Measurements from ENCODE around the gene RACK1.

RACK1 gene

DNA sequence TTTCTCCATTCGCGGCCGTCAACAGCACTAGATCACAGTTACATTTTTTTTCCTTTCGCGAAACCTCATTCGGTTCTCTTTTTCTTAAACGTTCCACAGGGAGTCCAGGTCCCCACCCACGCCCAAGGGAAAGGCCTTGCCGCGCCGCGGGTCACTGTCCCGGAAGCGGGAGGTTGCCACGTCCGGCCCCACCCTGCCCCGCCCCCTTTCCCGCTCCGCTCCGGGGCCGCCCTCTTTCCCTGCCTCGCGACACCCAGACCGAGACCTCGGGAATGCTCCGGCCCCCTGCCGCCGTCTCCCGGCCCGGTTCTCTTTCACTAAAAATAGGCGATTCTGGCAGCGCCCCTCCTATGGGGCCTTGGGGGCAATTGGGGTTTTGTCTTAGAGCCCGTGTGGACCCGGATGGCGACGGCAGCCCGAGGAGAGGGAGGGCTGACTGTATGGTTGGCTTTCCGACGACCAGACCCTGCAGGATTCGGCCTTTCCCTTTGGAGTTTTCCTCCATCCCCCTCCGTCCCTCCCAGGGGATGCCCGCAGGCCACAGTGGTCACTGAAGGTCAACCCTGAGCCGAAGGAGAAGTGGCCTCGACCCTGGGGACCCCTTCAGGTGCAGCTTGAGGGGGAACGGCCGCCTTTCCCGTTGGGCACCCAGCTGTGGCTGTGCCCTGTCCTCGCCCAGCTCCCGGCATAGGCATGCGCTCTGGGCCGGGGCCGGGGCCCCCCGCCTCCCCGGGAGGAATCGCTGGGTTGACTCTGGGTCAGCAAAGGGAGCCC lies 2.8 kb upstream of the RACK1 start:
- Histone ChIP-seq H2AFZ (ENCODE audit: low read depth, low read length) (peak overlapping the region; percentile 55), H3K27me3 (ENCODE audit: insufficient read depth, low read length) (no peaks in the 10 kb centered on the region), H3K9me3 (ENCODE audit: low read length) (no peaks in the 10 kb centered on the region), H3K36me3 (ENCODE audit: insufficient read depth, low read length) (peaks cover 23% of the 10 kb centered on the region), H3K4me3 (ENCODE audit: low read length) (peak overlapping the region; percentile 86), H3K4me1 (ENCODE audit: insufficient read depth, low read length) (peaks cover 37% of the 10 kb centered on the region)

DNA sequence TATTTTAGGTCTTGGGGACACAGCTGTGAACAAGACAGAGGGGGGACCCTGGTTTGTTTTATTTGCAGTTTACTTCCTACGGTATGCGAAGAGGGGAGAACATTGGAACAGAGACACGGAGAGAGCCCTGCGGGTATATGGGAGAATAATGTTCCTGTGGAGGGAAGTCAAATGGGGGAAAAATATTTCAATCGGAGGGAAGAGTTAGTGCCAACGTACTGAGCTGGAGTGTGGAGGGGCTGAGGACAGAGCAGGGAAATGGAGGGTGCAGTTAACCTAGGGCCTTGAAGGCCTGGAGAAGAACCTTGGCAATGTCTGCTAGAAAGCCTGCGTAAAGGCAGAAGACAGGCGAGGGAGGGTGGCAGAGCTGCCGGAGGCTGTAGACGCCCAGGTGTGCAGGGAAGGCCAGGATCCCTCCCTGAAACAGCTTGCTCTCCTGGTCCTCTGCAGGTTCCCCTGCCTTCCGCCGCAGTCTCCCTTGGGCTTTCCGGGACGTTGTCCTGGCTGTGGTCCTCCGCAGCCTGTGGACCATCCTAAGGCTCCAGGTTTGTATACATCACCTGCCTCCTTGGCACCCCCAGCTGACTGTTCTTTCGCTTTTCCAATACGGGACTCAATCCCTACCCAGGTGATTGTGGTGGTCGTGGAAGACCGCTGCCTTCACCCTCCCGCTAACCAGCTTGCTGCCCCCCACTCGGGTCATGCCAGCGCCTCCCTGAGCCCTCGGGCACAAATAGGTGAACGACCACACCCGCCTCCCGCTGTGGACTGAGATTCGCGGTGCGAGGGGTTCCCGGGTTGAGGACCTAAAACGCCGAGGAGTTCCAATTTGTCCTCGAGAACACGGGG lies 1.9 kb upstream of the RACK1 start:
- Histone ChIP-seq H3K9me3 (ENCODE audit: low read length) (no peaks in the 10 kb centered on the region), H2AFZ (ENCODE audit: low read depth, low read length) (no peak overlapping the region), H3K4me3 (ENCODE audit: low read length) (peak overlapping the region; percentile 86), H3K4me1 (ENCODE audit: insufficient read depth, low read length) (peaks cover 38% of the 10 kb centered on the region), H3K36me3 (ENCODE audit: insufficient read depth, low read length) (peaks cover 22% of the 10 kb centered on the region), H3K27me3 (ENCODE audit: insufficient read depth, low read length) (no peaks in the 10 kb centered on the region)

DNA sequence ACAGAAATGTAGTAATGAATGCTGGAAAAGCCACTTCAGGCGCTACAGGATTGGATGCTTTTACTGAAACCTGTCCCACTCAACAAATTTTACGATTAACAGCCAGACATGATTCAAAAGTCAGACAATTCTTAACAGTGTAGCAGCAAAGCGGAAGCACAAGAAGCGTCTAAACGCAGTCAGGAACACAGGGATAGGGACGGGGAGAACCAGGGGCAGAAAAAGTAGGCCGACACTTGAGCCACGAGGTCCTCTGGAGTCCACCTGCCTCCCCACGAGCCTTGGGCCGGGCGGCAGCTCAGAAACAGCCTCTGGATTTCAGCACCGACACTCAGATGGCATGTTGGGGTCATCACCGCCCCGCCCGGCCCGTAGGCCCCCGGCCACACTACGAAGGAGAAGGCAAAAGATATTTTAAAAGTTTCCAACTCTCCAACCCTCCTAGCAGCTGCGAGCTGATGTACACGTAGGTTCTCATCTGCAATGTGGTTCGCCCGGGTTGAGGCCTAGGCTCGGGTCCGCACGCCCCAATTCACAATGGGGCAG lies 615 bp downstream of the RACK1 start:
- Histone ChIP-seq H3K27me3 (ENCODE audit: insufficient read depth, low read length) (no peaks in the 10 kb centered on the region), H3K9me3 (ENCODE audit: low read length) (no peaks in the 10 kb centered on the region), H3K4me3 (ENCODE audit: low read length) (peak overlapping the region; percentile 86), H3K4me1 (ENCODE audit: insufficient read depth, low read length) (peaks cover 34% of the 10 kb centered on the region), H3K36me3 (ENCODE audit: insufficient read depth, low read length) (peaks cover 31% of the 10 kb centered on the region), H2AFZ (ENCODE audit: low read depth, low read length) (no peak overlapping the region)

DNA sequence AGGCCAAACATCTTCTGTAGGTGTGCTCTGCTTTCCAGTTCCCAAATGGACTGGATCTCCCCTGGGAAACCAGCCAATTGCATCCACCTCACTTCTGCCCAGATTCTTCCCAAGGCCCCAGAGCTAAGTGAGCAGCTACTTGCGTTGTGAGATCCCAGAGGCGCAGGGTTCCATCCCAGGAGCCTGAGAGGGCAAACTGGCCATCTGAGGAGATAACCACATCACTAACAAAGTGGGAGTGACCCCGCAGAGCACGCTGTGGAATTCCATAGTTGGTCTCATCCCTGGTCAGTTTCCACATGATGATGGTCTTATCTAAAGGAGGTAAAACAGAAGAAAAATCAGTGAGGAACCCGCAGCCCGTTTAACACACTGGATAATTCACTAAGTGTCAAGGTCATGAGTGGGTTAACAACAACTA lies 1.7 kb downstream of the RACK1 start:
- Histone ChIP-seq H3K36me3 (ENCODE audit: insufficient read depth, low read length) (peaks cover 39% of the 10 kb centered on the region), H3K27me3 (ENCODE audit: insufficient read depth, low read length) (no peaks in the 10 kb centered on the region), H3K4me3 (ENCODE audit: low read length) (peak overlapping the region; percentile 86), H3K9me3 (ENCODE audit: low read length) (no peaks in the 10 kb centered on the region), H2AFZ (ENCODE audit: low read depth, low read length) (no peak overlapping the region), H3K4me1 (ENCODE audit: insufficient read depth, low read length) (peaks cover 26% of the 10 kb centered on the region)

DNA sequence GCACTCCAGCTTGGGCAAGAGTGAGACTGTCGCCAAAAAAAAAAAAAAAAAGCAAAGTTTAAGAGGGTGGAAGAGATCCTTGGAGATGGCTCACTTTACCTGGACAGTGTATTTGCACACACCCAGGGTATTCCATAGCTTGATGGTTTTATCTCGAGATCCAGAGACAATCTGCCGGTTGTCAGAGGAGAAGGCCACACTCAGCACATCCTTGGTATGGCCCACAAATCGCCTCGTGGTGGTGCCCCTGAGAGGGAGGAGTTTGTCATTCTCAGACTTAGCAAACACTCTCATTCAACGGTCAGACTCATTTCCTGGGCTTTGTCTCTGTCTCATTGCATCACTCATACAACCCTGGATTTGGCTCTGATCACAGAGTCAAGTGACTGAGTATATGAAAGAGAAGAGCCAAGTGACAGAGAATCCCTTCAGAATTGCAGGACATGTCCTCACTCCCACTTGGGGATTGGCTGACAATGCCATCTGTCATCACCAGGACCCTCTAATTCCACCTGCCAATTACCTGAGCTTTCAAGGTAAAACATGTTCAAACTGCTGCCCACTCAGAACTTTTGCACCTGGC lies 2.2 kb downstream of the RACK1 start:
- peak overlapping the region; percentile 86 for H3K4me3 ChIP-seq (ENCODE audit: low read length)
- H2AFZ ChIP-seq (ENCODE audit: low read depth, low read length): no peak overlapping the region
- H3K27me3 ChIP-seq (ENCODE audit: insufficient read depth, low read length): no peaks in the 10 kb centered on the region
- peaks cover 45% of the 10 kb centered on the region for H3K36me3 ChIP-seq (ENCODE audit: insufficient read depth, low read length)
- H3K9me3 ChIP-seq (ENCODE audit: low read length): no peaks in the 10 kb centered on the region
- peaks cover 23% of the 10 kb centered on the region for H3K4me1 ChIP-seq (ENCODE audit: insufficient read depth, low read length)

DNA sequence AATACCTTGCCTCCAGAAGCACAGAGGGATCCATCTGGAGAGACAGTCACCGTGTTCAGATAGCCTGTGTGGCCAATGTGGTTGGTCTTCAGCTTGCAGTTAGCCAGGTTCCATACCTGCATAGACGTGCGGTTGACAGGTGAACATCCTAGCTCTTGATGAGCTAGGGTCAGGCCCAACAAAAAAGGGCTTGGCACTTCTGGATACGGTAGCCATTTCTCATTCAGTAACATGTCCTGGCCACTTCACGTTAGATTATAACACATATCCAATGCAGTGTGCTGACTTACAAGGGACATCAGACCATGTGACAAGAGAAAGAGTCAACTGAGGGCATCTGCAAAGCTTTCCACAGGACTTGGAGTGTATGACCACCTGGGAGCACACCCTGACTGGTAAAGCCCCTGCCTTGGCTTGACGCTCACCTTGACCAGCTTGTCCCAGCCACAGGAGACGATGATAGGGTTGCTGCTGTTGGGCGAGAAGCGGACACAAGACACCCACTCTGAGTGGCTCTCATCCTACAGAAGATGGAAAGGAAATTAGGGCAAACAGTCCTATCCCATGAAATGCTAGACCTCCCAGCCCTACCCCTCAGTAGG lies 4.5 kb downstream of the RACK1 start:
- Histone ChIP-seq H2AFZ (ENCODE audit: low read depth, low read length) (no peak overlapping the region), H3K4me1 (ENCODE audit: insufficient read depth, low read length) (peaks cover 15% of the 10 kb centered on the region), H3K36me3 (ENCODE audit: insufficient read depth, low read length) (peaks cover 66% of the 10 kb centered on the region), H3K27me3 (ENCODE audit: insufficient read depth, low read length) (no peaks in the 10 kb centered on the region), H3K9me3 (ENCODE audit: low read length) (no peaks in the 10 kb centered on the region), H3K4me3 (ENCODE audit: low read length) (no peak overlapping the region)

DNA sequence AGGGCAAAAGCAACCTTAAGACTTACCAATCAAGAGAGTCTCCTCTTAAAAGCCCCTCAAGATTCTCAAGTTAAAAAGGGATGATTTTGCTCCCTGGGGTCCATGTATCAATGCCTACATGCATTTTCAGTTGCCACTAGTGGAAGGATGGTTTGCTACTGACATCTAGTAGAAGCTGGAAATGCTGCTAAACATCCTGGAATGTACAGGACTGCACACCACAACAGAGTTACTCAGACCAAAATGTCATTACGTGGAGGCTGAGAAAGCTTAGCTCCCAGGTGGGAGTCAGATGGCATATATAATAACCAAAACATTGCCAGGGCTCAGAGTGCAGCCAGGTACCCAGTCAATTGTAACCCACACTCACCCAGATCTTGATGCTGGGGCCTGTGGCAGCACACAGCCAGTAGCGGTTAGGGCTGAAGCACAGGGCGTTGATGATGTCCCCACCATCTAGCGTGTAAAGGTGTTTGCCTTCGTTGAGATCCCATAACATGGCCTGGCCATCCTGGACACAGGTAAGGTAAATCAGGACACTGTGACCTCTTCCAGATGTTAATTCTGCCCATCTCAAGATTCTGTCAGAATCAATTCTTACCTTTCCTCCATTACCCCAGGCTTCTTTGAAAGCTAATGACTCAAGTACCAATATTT lies 5.8 kb downstream of the RACK1 start:
- H3K4me3 ChIP-seq (ENCODE audit: low read length): no peak overlapping the region
- no peaks in the 10 kb centered on the region for H3K9me3 ChIP-seq (ENCODE audit: low read length)
- H3K27me3 ChIP-seq (ENCODE audit: insufficient read depth, low read length): no peaks in the 10 kb centered on the region
- peaks cover 77% of the 10 kb centered on the region for H3K36me3 ChIP-seq (ENCODE audit: insufficient read depth, low read length)
- H3K4me1 ChIP-seq (ENCODE audit: insufficient read depth, low read length): peaks cover 15% of the 10 kb centered on the region
- H2AFZ ChIP-seq (ENCODE audit: low read depth, low read length): no peak overlapping the region

DNA sequence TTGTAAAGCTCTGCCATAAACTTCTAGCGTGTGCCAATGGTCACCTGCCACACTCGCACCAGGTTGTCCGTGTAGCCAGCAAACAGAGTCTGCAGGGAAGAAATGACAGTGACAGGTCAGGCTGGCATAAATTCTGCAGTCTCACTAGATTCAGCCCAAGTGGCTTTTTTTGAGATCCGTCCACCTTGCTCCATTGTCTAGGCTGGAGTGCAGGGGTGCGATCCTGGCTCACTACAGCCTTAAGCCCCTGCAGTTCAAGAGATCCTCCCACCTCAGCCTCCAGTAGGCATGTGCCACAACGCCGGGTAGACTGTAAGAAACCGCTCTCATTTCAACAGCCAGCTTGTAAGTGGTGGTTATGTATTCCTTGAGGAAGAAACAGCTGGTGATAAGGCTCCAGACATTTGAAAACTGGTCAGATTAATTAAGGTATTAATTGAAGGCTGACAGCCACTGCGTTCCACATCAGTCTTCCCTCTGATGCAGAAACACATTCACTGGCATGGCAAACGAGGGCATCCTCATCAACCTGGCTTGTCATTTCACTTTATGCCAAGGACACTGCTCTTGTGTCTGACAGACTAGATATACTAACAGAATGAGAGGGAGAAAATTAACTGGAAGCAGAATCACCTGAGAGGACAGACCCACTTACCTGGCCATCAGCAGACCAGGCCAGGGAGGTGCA lies 6.6 kb downstream of the RACK1 start:
- H3K27me3 ChIP-seq (ENCODE audit: insufficient read depth, low read length): no peaks in the 10 kb centered on the region
- H3K4me1 ChIP-seq (ENCODE audit: insufficient read depth, low read length): peaks cover 7% of the 10 kb centered on the region
- no peak overlapping the region for H3K4me3 ChIP-seq (ENCODE audit: low read length)
- peaks cover 80% of the 10 kb centered on the region for H3K36me3 ChIP-seq (ENCODE audit: insufficient read depth, low read length)
- no peak overlapping the region for H2AFZ ChIP-seq (ENCODE audit: low read depth, low read length)
- no peaks in the 10 kb centered on the region for H3K9me3 ChIP-seq (ENCODE audit: low read length)

DNA sequence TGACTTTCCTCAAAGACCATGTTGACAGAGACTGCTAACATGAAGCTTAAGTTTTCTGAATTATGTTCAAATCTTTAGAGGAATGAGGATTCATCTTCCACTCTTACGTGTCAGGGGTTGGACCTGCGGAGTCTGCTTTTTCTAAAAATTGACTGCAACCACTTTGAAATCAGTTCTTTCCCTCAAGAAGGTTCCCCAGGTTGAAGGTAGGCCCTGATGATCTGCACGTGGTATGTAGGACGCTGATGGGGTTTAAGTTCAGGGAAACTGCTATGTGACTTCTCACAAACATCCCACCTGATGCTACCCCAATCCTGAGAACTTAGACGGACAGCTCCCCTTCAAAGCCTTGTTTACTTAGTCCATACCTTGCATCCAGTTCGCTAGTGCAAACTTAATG lies 7.2 kb downstream of the RACK1 start:
- Histone ChIP-seq H3K4me3 (ENCODE audit: low read length) (no peak overlapping the region), H3K27me3 (ENCODE audit: insufficient read depth, low read length) (no peaks in the 10 kb centered on the region), H3K4me1 (ENCODE audit: insufficient read depth, low read length) (peaks cover under 1% of the 10 kb centered on the region), H3K9me3 (ENCODE audit: low read length) (no peaks in the 10 kb centered on the region), H3K36me3 (ENCODE audit: insufficient read depth, low read length) (peaks cover 77% of the 10 kb centered on the region), H2AFZ (ENCODE audit: low read depth, low read length) (no peak overlapping the region)

DNA sequence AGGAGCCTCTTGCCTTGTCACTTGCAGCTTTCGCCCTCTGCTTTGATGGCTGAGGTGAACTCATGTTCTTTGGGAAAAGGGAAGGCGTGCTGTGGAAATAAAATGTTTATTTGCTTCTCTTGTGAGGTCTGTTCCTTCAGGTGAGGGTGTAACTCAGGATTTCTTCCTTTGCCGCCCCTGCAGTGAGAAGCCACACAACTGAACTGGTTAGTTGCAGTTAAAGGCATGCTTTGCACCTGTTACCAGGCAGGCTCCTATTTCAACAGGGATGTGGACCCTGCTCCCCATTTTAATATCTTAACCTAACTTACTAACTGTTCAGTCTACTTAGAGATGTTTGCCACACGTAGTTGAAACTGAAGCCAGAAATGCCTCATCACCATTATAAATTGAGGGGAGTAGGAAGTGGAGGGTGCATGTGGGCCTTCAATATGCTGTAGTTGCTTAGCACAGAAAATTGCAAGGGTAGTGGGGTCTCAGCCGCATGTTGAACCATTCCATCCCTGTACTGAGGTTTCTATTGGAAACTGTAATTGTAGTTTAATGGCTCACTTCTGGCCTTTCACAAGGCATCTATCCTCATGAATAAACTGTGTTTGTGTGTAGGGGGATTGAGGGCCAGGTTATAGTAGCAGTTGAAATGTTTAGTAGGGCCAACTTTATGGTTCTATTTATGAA lies 7.9 kb downstream of the RACK1 start:
- H3K27me3 ChIP-seq (ENCODE audit: insufficient read depth, low read length): no peaks in the 10 kb centered on the region
- no peak overlapping the region for H3K4me3 ChIP-seq (ENCODE audit: low read length)
- H2AFZ ChIP-seq (ENCODE audit: low read depth, low read length): no peak overlapping the region
- H3K9me3 ChIP-seq (ENCODE audit: low read length): no peaks in the 10 kb centered on the region
- peaks cover 81% of the 10 kb centered on the region for H3K36me3 ChIP-seq (ENCODE audit: insufficient read depth, low read length)
- H3K4me1 ChIP-seq (ENCODE audit: insufficient read depth, low read length): no peaks in the 10 kb centered on the region

DNA sequence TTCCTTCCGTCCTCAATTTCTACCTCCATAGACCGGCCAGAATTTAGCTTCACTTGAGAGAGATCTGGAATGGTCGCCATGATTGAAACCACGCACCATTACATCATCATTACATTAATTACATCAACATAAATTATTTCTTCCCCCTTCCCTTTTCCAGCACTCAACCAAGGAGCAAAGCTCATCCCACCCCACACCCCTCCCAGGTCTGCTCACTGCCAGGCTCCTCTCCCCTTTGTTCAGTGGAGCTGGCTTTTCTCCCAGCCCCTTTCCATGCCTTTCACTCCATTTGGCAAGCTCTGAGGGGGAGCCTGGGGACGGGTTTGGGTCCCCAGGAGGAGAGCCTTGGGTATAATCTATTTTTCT lies 8.4 kb downstream of the RACK1 start:
- Histone ChIP-seq H3K4me1 (ENCODE audit: insufficient read depth, low read length) (no peaks in the 10 kb centered on the region), H2AFZ (ENCODE audit: low read depth, low read length) (no peak overlapping the region), H3K27me3 (ENCODE audit: insufficient read depth, low read length) (no peaks in the 10 kb centered on the region), H3K9me3 (ENCODE audit: low read length) (no peaks in the 10 kb centered on the region), H3K4me3 (ENCODE audit: low read length) (no peak overlapping the region), H3K36me3 (ENCODE audit: insufficient read depth, low read length) (peaks cover 86% of the 10 kb centered on the region)

Data from neuron (in vitro differentiated cells).